Progenitor cell of endocrine pancreas (in vitro differentiated cells): Measurements from ENCODE around the gene SHISAL2A. TPM values are rescaled to one million over a fixed set of nuclear protein-coding genes. Genes with fewer than 3 reads are reported as not detected.

Experiments
- DNase-seq: peaks from one replicate; pipeline ENCODE4 v3.0.0; 2021; ENCODE audit warnings: low spot score; ENCODE audit not compliant: unreplicated experiment
- H3K27ac Mint-ChIP-seq: 2 replicates; pipeline ENCODE4 v1.8.0; 2021; ENCODE audit warnings: mild to moderate bottlenecking, moderate library complexity, mixed read lengths
- H3K27me3 Mint-ChIP-seq: 2 replicates; pipeline ENCODE4 v1.8.0; 2021; ENCODE audit warnings: mixed read lengths
- H3K36me3 Mint-ChIP-seq: 2 replicates; pipeline ENCODE4 v1.8.0; 2022; ENCODE audit warnings: mixed read lengths; ENCODE audit not compliant: insufficient read depth
- H3K4me1 Mint-ChIP-seq: 2 replicates; pipeline ENCODE4 v1.8.0; 2021; ENCODE audit warnings: low read depth, mixed read lengths
- H3K4me3 Mint-ChIP-seq: 2 replicates; pipeline ENCODE4 v1.8.0; 2021; ENCODE audit warnings: low read depth, mild to moderate bottlenecking, moderate library complexity, mixed read lengths
- H3K9me3 Mint-ChIP-seq: 2 replicates; pipeline ENCODE4 v1.8.0; 2021; ENCODE audit warnings: low read depth, mixed read lengths
- total RNA-seq: library from RNA; stranded (reverse); gene quantifications from 2 replicates; pipeline ENCODE4 v1.2.1, GENCODE V29; 2021
- TF ChIP-seq, protein P1 (sequence below): fragments of 200-600 bp; sonication (generic); IDR thresholded peaks from one replicate; pipeline ENCODE4 v1.5.0; 2021; ENCODE audit warnings: antibody characterized with exemption, mild to moderate bottlenecking; ENCODE audit not compliant: unreplicated experiment

The SHISAL2A gene
- total RNA-seq, 1 donor from 2014 or later = 0.38 TPM

GRCh38 chr1:52603630-52604029 lies 29.3 kb upstream of the SHISAL2A start:
- H3K27ac Mint-ChIP-seq = no peak overlapping the region
- TF ChIP-seq, protein P1, sequence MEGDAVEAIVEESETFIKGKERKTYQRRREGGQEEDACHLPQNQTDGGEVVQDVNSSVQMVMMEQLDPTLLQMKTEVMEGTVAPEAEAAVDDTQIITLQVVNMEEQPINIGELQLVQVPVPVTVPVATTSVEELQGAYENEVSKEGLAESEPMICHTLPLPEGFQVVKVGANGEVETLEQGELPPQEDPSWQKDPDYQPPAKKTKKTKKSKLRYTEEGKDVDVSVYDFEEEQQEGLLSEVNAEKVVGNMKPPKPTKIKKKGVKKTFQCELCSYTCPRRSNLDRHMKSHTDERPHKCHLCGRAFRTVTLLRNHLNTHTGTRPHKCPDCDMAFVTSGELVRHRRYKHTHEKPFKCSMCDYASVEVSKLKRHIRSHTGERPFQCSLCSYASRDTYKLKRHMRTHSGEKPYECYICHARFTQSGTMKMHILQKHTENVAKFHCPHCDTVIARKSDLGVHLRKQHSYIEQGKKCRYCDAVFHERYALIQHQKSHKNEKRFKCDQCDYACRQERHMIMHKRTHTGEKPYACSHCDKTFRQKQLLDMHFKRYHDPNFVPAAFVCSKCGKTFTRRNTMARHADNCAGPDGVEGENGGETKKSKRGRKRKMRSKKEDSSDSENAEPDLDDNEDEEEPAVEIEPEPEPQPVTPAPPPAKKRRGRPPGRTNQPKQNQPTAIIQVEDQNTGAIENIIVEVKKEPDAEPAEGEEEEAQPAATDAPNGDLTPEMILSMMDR = no peak
- peaks cover 27% of the 10 kb centered on the region for H3K27me3 Mint-ChIP-seq
- DNase-seq = no peak
- peaks cover 3% of the 10 kb centered on the region for H3K9me3 Mint-ChIP-seq
- H3K36me3 Mint-ChIP-seq = peaks cover 12% of the 10 kb centered on the region
- peaks cover 11% of the 10 kb centered on the region for H3K4me1 Mint-ChIP-seq
- H3K4me3 Mint-ChIP-seq = peak overlapping the region; percentile 73

DNA sequence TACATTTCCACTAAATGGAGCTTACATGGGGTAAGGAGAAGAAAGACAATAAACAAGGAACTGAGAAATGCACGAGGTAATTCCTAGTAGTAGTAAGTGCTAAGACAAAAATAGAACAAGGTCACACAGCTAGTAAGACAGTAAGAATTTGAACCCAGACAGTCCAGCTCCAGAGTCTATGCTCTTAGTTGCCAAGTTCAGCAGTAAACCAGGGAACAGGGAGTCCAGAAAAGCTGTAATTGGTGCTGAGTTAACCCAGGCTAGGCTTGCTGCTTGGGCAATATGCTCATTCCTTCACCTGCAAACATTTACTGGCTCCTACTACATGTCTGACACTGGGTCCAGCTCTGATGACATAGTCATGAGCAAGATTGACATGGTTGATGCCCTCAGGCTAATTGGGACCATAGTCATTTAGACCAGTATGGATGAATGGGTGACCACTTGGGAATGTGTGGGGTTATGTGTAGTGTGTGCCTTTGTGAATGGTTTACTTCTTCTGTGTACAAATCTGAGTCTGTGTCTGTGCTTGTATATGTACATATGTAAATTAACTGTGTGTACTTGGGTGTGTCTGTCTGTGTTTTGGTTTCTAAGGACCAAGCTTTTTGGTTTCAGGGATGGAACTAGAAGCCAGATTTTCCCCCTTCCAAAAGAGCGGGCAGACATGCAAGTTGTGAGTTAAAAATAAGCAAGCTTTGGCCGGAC lies 28.8 kb upstream of the SHISAL2A start:
- Mint-ChIP-seq H3K27ac (no peak overlapping the region), H3K9me3 (no peaks in the 10 kb centered on the region), H3K4me3 (no peak overlapping the region), H3K36me3 (peaks cover 13% of the 10 kb centered on the region), H3K4me1 (peaks cover 11% of the 10 kb centered on the region), H3K27me3 (peaks cover 27% of the 10 kb centered on the region)
- no peak for DNase-seq
- TF ChIP-seq, protein P1 = no peak

DNA sequence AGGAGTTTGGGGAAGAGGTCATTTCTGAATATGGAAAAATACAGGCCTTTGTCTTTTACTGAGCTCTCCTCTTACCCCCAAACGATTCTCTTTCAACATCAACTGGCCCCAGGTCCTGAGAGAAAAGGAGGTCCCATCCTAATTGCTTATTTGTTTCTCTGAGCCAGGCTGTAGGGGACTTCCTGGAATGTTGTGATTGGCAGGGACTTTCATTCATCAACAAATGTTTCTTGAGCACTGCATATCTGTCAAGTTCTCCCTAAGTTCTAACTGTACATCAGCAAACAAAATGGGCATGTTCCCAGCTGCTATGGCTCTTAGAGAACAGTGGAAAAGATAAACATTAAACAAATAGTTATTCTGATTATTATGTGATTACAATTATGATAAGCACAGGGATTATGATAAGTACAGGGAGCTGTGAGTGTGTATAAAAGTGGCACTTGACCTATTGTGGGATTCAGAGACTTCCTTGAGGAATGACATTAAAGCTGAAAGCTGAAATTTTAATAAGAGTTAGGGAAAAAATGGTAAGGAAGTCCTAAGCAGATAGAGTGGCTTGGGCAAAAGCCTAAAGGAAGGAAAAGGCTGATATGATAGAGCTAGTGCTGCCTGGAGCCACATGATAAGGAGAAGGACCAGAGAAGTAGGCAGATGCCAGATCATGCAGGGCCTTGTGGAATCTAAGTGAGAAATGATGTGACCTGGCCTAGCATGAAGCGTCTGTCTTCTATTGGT lies 19.2 kb upstream of the SHISAL2A start:
- no peak for DNase-seq
- Mint-ChIP-seq H3K27me3 (peaks cover 28% of the 10 kb centered on the region), H3K4me3 (no peak overlapping the region), H3K27ac (no peak overlapping the region), H3K36me3 (peaks cover 1% of the 10 kb centered on the region), H3K4me1 (peaks cover 17% of the 10 kb centered on the region), H3K9me3 (no peaks in the 10 kb centered on the region)
- TF ChIP-seq, protein P1 = no peak

GRCh38 chr1:52614671-52615070 lies 18.3 kb upstream of the SHISAL2A start:
- Mint-ChIP-seq H3K4me3 (no peak overlapping the region), H3K4me1 (peaks cover 17% of the 10 kb centered on the region), H3K9me3 (no peaks in the 10 kb centered on the region), H3K27me3 (peaks cover 28% of the 10 kb centered on the region), H3K36me3 (no peaks in the 10 kb centered on the region), H3K27ac (no peak overlapping the region)
- no peak for DNase-seq
- TF ChIP-seq, protein P1 = no peak

- Mint-ChIP-seq H3K4me3 (no peak overlapping the region), H3K27ac (no peak overlapping the region), H3K36me3 (peaks cover 2% of the 10 kb centered on the region), H3K4me1 (peaks cover 17% of the 10 kb centered on the region), H3K9me3 (peaks cover 3% of the 10 kb centered on the region), H3K27me3 (peaks cover 28% of the 10 kb centered on the region)
- TF ChIP-seq, protein P1 = no peak
- no peak for DNase-seq
These were observed 17.4 kb upstream of the SHISAL2A start for GRCh38 chr1:52615489-52616042.
